ENCODE data around the gene TOP2B.

TOP2B gene

DNA sequence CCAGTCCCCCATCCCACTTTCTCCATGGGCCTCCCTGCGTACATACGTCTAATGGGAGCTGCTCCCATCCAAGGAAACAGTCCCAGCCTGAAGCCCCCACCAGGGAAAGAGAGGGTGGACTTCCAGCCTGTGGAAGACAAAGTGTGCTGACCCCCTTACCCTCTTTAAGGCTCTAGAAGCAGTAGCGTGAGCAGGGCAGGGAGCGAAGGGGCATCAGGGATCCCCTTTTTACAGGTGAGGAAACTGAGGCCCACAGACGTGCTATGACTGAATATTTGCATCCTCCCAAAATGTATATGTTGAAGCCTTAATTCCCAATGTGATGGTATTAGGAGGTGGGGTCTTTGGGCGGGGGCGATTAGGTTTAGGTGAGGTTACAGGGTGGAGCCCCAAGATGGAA, 83.4 kb downstream of the TOP2B start:
- TF ChIP-seq, protein P1, sequence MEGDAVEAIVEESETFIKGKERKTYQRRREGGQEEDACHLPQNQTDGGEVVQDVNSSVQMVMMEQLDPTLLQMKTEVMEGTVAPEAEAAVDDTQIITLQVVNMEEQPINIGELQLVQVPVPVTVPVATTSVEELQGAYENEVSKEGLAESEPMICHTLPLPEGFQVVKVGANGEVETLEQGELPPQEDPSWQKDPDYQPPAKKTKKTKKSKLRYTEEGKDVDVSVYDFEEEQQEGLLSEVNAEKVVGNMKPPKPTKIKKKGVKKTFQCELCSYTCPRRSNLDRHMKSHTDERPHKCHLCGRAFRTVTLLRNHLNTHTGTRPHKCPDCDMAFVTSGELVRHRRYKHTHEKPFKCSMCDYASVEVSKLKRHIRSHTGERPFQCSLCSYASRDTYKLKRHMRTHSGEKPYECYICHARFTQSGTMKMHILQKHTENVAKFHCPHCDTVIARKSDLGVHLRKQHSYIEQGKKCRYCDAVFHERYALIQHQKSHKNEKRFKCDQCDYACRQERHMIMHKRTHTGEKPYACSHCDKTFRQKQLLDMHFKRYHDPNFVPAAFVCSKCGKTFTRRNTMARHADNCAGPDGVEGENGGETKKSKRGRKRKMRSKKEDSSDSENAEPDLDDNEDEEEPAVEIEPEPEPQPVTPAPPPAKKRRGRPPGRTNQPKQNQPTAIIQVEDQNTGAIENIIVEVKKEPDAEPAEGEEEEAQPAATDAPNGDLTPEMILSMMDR (IDR thresholded peaks at IDR 0.05; ENCODE audit: low read length) = no peak
- TF ChIP-seq EZH2 (IDR thresholded peaks at IDR 0.05; ENCODE audit: borderline replicate concordance, low read length) = no peak
- no peaks in the 10 kb centered on the region for H3K27me3 ChIP-seq (ENCODE audit: insufficient read depth, low read length)
- no peaks in the 10 kb centered on the region for H3K9me3 ChIP-seq (ENCODE audit: low read length)
- H3K79me2 ChIP-seq (ENCODE audit: insufficient read depth, low read length) = no peaks in the 10 kb centered on the region
- H3K9ac ChIP-seq (ENCODE audit: low read length) = no peak overlapping the region
- H3K36me3 ChIP-seq (ENCODE audit: insufficient read depth, low read length) = no peaks in the 10 kb centered on the region
- no peaks in the 10 kb centered on the region for H3F3A ChIP-seq (ENCODE audit: insufficient read depth, low read length)
- H2AFZ ChIP-seq (ENCODE audit: low read length) = no peak overlapping the region
- no peaks in the 10 kb centered on the region for H3K9me2 ChIP-seq (ENCODE audit: low read depth, low read length)
- H4K20me1 ChIP-seq (ENCODE audit: insufficient read depth, low read length) = no peaks in the 10 kb centered on the region
- H3K4me2 ChIP-seq (ENCODE audit: low read length) = no peak overlapping the region
- no peak overlapping the region for H3K27ac ChIP-seq (ENCODE audit: low read depth, low read length, poor library complexity, severe bottlenecking)
- no peak overlapping the region for H3K4me3 ChIP-seq (ENCODE audit: low read depth, low read length, poor library complexity, severe bottlenecking)
- no peaks in the 10 kb centered on the region for H3K4me1 ChIP-seq (ENCODE audit: insufficient read depth, low read length, severe bottlenecking)

DNA sequence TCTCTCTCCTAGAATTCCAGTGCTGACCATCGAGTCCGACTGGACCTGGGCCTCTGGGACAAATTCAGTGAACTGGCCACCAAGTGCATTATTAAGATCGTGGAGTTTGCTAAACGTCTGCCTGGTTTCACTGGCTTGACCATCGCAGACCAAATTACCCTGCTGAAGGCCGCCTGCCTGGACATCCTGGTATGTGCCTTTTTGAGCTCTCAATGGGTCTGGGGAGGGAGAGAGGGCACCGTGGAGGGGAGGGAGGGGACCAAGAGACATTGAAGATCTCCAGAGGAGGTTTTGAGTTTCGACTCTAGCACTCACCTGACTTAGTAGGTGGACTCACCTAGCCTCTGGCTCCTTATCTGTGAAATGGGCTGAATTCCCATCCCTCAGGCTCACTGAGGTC, 84.2 kb downstream of the TOP2B start:
- Histone ChIP-seq H3K4me3 (ENCODE audit: low read depth, low read length, poor library complexity, severe bottlenecking) (no peak overlapping the region), H3K9me2 (ENCODE audit: low read depth, low read length) (no peaks in the 10 kb centered on the region), H3K9ac (ENCODE audit: low read length) (no peak overlapping the region), H3K27me3 (ENCODE audit: insufficient read depth, low read length) (no peaks in the 10 kb centered on the region), H3F3A (ENCODE audit: insufficient read depth, low read length) (no peaks in the 10 kb centered on the region), H3K27ac (ENCODE audit: low read depth, low read length, poor library complexity, severe bottlenecking) (no peak overlapping the region), H3K79me2 (ENCODE audit: insufficient read depth, low read length) (no peaks in the 10 kb centered on the region), H3K9me3 (ENCODE audit: low read length) (no peaks in the 10 kb centered on the region), H3K4me1 (ENCODE audit: insufficient read depth, low read length, severe bottlenecking) (no peaks in the 10 kb centered on the region), H2AFZ (ENCODE audit: low read length) (no peak overlapping the region), H3K4me2 (ENCODE audit: low read length) (no peak overlapping the region), H3K36me3 (ENCODE audit: insufficient read depth, low read length) (no peaks in the 10 kb centered on the region), H4K20me1 (ENCODE audit: insufficient read depth, low read length) (no peaks in the 10 kb centered on the region)
- no peak for TF ChIP-seq EZH2 (IDR thresholded peaks at IDR 0.05; ENCODE audit: borderline replicate concordance, low read length)
- TF ChIP-seq, protein P1 (IDR thresholded peaks at IDR 0.05; ENCODE audit: low read length) = no peak

DNA sequence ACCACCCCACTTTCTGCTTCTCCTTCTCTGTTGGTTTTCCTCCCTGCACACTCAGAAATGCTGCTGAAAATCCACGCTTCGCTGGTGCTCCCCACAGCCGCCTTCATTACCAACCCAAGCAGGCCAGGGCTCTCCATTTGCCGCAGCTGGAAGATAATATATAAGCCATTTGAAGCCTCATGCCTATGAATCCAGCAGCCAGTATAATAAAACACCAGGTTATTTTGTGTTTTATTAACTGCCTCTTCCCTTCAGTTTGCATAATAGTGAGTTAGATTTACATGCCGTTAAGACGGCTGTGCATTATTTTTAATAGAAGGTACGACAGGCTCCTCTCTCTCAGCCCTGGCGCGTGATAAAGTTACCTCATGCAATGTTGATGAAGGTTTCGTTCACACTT, 86.6 kb downstream of the TOP2B start:
- no peaks in the 10 kb centered on the region for H3K9me3 ChIP-seq (ENCODE audit: low read length)
- no peaks in the 10 kb centered on the region for H4K20me1 ChIP-seq (ENCODE audit: insufficient read depth, low read length)
- no peak overlapping the region for H3K27ac ChIP-seq (ENCODE audit: low read depth, low read length, poor library complexity, severe bottlenecking)
- no peaks in the 10 kb centered on the region for H3K4me1 ChIP-seq (ENCODE audit: insufficient read depth, low read length, severe bottlenecking)
- H3K4me3 ChIP-seq (ENCODE audit: low read depth, low read length, poor library complexity, severe bottlenecking) = no peak overlapping the region
- H3K9ac ChIP-seq (ENCODE audit: low read length) = no peak overlapping the region
- H3K4me2 ChIP-seq (ENCODE audit: low read length) = no peak overlapping the region
- no peaks in the 10 kb centered on the region for H3K9me2 ChIP-seq (ENCODE audit: low read depth, low read length)
- no peak overlapping the region for H2AFZ ChIP-seq (ENCODE audit: low read length)
- H3K36me3 ChIP-seq (ENCODE audit: insufficient read depth, low read length) = no peaks in the 10 kb centered on the region
- no peaks in the 10 kb centered on the region for H3K27me3 ChIP-seq (ENCODE audit: insufficient read depth, low read length)
- TF ChIP-seq EZH2 (IDR thresholded peaks at IDR 0.05; ENCODE audit: borderline replicate concordance, low read length) = no peak
- TF ChIP-seq, protein P1 (IDR thresholded peaks at IDR 0.05; ENCODE audit: low read length) = no peak
- no peaks in the 10 kb centered on the region for H3K79me2 ChIP-seq (ENCODE audit: insufficient read depth, low read length)
- no peaks in the 10 kb centered on the region for H3F3A ChIP-seq (ENCODE audit: insufficient read depth, low read length)
